ENCODE data around the gene DPM3. TPM values are rescaled to one million over a fixed set of nuclear protein-coding genes. Genes with fewer than 3 reads are reported as not detected.

DPM3 gene
- total RNA-seq, 2 donors from 2014 or later: 6.2 to 106 TPM

DNA sequence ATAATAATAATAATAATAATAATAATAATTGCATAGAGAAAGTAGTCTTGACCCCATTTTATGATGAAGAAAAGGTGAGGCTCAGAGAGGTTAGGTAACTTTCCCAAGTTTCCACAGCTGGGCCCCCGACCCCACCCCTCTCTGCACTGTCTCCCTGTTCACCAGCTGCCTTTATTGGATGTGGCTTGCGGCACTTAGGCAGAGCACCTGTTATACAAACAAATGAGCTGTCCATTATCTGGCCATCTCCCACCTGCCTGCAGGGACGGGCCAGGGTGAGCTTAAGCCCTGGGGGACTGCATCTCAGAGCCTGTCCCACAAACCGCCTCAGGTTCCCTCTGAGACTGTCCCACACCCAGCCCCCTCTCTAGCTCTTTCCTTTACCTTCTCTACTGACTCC, 22.7 kb downstream of the DPM3 start:
- WGBS, 2 donors: 54 to 73% methylated on average over 4 of the region's 4 CpGs
- Histone ChIP-seq H3K36me3 (replicated peaks in 1 of 2; ENCODE audit: insufficient read depth in 1 of 2, low read depth in 2 of 2) (no peaks in the 10 kb centered on the region), H3K27ac (no peak overlapping the region), H3K9me3 (no peaks in the 10 kb centered on the region), H3K4me1 (no peaks in the 10 kb centered on the region), H3K27me3 (no peaks in the 10 kb centered on the region), H3K4me3 (no peak overlapping the region)
- no peak for DNase-seq
- intact Hi-C loops (cut with DNase I): no loop called here
- no peak for ATAC-seq
- TF ChIP-seq POLR2A (IDR thresholded peaks at IDR 0.05): no peak
- TF ChIP-seq, protein P1, sequence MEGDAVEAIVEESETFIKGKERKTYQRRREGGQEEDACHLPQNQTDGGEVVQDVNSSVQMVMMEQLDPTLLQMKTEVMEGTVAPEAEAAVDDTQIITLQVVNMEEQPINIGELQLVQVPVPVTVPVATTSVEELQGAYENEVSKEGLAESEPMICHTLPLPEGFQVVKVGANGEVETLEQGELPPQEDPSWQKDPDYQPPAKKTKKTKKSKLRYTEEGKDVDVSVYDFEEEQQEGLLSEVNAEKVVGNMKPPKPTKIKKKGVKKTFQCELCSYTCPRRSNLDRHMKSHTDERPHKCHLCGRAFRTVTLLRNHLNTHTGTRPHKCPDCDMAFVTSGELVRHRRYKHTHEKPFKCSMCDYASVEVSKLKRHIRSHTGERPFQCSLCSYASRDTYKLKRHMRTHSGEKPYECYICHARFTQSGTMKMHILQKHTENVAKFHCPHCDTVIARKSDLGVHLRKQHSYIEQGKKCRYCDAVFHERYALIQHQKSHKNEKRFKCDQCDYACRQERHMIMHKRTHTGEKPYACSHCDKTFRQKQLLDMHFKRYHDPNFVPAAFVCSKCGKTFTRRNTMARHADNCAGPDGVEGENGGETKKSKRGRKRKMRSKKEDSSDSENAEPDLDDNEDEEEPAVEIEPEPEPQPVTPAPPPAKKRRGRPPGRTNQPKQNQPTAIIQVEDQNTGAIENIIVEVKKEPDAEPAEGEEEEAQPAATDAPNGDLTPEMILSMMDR (IDR thresholded peaks at IDR 0.05): no peak

DNA sequence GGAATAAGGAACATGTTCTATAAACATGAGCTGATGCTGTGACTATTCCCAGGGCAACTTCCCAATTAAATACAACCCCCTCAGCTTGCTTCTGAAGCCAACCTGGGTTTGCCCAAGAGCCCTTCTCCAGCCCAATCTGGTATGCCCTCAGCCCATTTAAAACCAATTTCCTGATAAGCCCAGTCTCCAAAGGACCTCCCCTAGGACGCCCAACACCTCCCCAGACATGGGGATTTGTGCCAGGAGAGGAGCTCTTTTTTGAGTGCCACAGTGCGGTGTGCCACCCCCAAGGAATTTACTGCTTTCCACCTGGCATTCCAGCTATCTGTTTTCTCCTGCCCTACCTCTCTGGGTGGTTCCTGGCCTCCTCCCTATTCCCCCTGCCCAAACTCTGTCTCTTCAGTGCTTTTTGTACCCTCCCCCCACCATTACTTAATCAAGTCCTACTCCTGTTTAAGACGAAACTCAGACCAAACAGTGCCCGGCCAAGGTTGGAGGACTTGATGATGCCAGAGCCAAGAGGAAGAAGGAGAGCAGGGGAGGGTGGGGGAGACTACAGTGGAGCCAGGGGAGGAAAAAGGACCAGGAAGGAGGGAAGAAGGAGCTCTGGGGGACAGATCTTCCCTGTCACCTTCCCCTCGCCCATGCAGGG, 24.1 kb downstream of the DPM3 start:
- H3K27ac ChIP-seq: no peak overlapping the region
- no peaks in the 10 kb centered on the region for H3K36me3 ChIP-seq (replicated peaks in 1 of 2; ENCODE audit: insufficient read depth in 1 of 2, low read depth in 2 of 2)
- H3K27me3 ChIP-seq: no peaks in the 10 kb centered on the region
- no peak for TF ChIP-seq POLR2A (IDR thresholded peaks at IDR 0.05)
- TF ChIP-seq, protein P1 (IDR thresholded peaks at IDR 0.05): no peak
- no peaks in the 10 kb centered on the region for H3K9me3 ChIP-seq
- DNase-seq: no peak
- no peak overlapping the region for H3K4me3 ChIP-seq
- intact Hi-C loops (cut with DNase I): no loop called here
- H3K4me1 ChIP-seq: no peaks in the 10 kb centered on the region
- WGBS, 2 donors: 43 to 48% methylated on average over 5 of the region's 5 CpGs
- ATAC-seq: no peak

DNA sequence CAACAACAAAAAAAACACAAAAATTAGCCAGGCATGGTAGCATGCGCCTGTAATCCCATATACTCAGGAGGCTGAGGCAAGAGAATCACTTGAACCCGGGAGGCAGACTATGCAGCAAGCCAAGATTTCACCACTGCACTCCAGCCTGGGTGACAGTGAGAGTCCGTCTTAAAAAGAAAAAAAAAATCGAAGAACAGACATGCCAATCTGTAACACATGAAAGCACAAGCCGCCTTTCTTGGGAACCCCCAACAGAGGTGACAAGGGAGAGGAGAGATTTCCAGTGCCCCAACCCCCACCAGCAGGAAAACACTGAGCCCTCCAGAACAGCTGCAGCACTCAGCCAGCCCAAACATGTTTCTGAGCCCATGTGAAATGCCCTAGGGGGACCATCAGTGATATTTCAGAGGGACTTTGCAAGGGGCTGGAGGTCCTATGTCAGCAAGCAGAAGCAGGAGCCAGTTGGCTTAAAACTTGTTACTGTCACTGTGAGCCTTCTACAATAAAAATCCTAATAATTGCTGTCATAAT, 26.8 kb downstream of the DPM3 start:
- 63 to 74% methylated on average over 5 of the region's 5 CpGs for WGBS, 2 donors
- TF ChIP-seq POLR2A (IDR thresholded peaks at IDR 0.05): no peak
- TF ChIP-seq, protein P1 (IDR thresholded peaks at IDR 0.05): no peak
- Histone ChIP-seq H3K27me3 (no peaks in the 10 kb centered on the region), H3K9me3 (no peaks in the 10 kb centered on the region), H3K27ac (no peak overlapping the region), H3K4me3 (no peak overlapping the region), H3K36me3 (replicated peaks in 1 of 2; ENCODE audit: insufficient read depth in 1 of 2, low read depth in 2 of 2) (no peaks in the 10 kb centered on the region), H3K4me1 (no peaks in the 10 kb centered on the region)
- DNase-seq (no peak), ATAC-seq (no peak)
- intact Hi-C loops (cut with DNase I): no loop called here

DNA sequence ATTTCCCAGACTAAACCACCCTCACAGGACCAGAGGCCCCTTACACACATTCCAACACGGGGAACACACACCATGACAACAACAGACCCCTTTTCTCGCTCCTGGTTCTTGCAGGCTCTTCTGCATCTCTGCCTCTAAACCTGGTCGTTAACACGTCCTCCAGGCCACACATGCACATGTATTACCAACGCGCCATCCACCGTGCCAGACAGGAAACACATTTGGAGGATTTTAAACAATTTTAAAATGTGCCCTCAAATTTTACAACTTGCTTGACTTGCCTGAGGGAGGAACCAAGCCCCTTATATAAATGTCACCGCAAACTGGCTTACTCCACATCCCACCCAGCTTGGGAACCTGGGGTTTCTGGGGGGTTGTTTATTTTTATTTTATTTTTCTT, 29.5 kb downstream of the DPM3 start:
- no peaks in the 10 kb centered on the region for H3K27me3 ChIP-seq
- H3K27ac ChIP-seq: no peak overlapping the region
- no peaks in the 10 kb centered on the region for H3K9me3 ChIP-seq
- intact Hi-C loops (cut with DNase I): no loop called here
- ATAC-seq (no peak), DNase-seq (no peak)
- H3K4me3 ChIP-seq: no peak overlapping the region
- TF ChIP-seq, protein P1 (IDR thresholded peaks at IDR 0.05): no peak
- TF ChIP-seq POLR2A (IDR thresholded peaks at IDR 0.05): no peak
- WGBS, 2 donors: 69 to 73% methylated on average over 8 of the region's 8 CpGs
- H3K36me3 ChIP-seq (replicated peaks in 1 of 2; ENCODE audit: insufficient read depth in 1 of 2, low read depth in 2 of 2): no peaks in the 10 kb centered on the region
- no peaks in the 10 kb centered on the region for H3K4me1 ChIP-seq

DNA sequence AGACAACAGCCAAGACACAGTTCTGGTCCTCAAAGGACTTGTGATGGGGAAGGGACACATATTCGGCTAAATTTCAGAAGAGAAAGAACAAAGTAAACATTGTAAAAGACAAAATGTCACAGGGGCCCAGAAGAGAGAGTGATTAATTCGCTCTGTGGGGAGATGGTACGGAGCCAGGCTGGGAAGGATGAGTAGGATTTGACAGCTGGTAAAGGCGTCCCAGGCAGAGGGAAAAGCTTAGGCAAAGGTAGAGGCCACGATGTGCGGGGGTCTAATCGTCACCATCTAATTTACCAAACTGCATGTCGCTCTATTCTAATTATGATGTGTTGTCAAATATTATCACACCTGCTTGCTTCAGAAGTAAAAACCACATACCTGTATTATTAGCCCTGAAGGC, 29.9 kb downstream of the DPM3 start:
- Histone ChIP-seq H3K9me3 (no peaks in the 10 kb centered on the region), H3K27me3 (no peaks in the 10 kb centered on the region), H3K36me3 (replicated peaks in 1 of 2; ENCODE audit: insufficient read depth in 1 of 2, low read depth in 2 of 2) (no peaks in the 10 kb centered on the region), H3K4me3 (no peak overlapping the region), H3K4me1 (peaks cover 3% of the 10 kb centered on the region), H3K27ac (no peak overlapping the region)
- intact Hi-C loops (cut with DNase I): no loop called here
- DNase-seq: no peak
- ATAC-seq: no peak
- TF ChIP-seq, protein P1 (IDR thresholded peaks at IDR 0.05): no peak
- TF ChIP-seq POLR2A (IDR thresholded peaks at IDR 0.05): no peak
- whole genome bisulfite sequencing, 2 donors: 71% methylated on average over 8 of the region's 8 CpGs
